GM23338 (cell line): ENCODE data around the gene CNNM4. TPM values are rescaled to one million over a fixed set of nuclear protein-coding genes. Genes with fewer than 3 reads are reported as not detected.

Experiments used
- ATAC-seq: fragments of 200-7000 bp; cut with Tn5 transposase; 3 replicates; pipeline ENCODE4 v1.9.1; 2020
- DNase-seq: peaks from one replicate; pipeline ENCODE4 v3.0.0-alpha.2; 2015; ENCODE audit warnings: low spot score
- H2AFZ ChIP-seq: fragments of 200-600 bp; sonication (generic); 2 replicates; pipeline ENCODE4 v1.8.0; 2016; ENCODE audit warnings: antibody characterized with exemption, mild to moderate bottlenecking, moderate library complexity
- H3F3A ChIP-seq: fragments of 200-600 bp; sonication (generic); replicated peaks from 2 replicates; pipeline ENCODE4 v1.8.0; 2017; ENCODE audit warnings: antibody characterized with exemption, mixed run types, low read depth
- H3K27ac ChIP-seq: fragments of 200-600 bp; sonication (generic); 2 replicates; pipeline ENCODE4 v1.6.1; 2016; ENCODE audit warnings: low read depth
- H3K27me3 ChIP-seq: fragments of 200-600 bp; sonication (generic); 2 replicates; pipeline ENCODE4 v1.8.0; 2016; ENCODE audit warnings: mild to moderate bottlenecking, mixed run types, moderate library complexity; ENCODE audit not compliant: insufficient read depth
- H3K36me3 ChIP-seq: fragments of 200-600 bp; sonication (generic); 2 replicates; pipeline ENCODE4 v1.8.0; 2016; ENCODE audit warnings: mild to moderate bottlenecking; ENCODE audit not compliant: insufficient read depth
- H3K4me1 ChIP-seq: fragments of 200-600 bp; sonication (generic); 2 replicates; pipeline ENCODE4 v1.8.0; 2016; ENCODE audit warnings: mild to moderate bottlenecking, moderate library complexity; ENCODE audit not compliant: insufficient read depth
- H3K4me2 ChIP-seq: fragments of 200-600 bp; sonication (generic); 2 replicates; pipeline ENCODE4 v1.7.1; 2017; ENCODE audit warnings: mixed run types
- H3K4me3 ChIP-seq: fragments of 200-600 bp; sonication (generic); 2 replicates; pipeline ENCODE4 v1.6.1; 2016; ENCODE audit warnings: mixed run types
- H3K79me2 ChIP-seq: fragments of 200-600 bp; sonication (generic); replicated peaks from 2 replicates; pipeline ENCODE4 v1.8.0; 2017; ENCODE audit warnings: mild to moderate bottlenecking; ENCODE audit not compliant: insufficient read depth
- H3K9me2 ChIP-seq: fragments of 200-600 bp; sonication (generic); 2 replicates; pipeline ENCODE4 v1.8.0; 2017; ENCODE audit not compliant: insufficient read depth
- H4K20me1 ChIP-seq: fragments of 200-600 bp; sonication (generic); replicated peaks from 2 replicates; pipeline ENCODE4 v1.8.0; 2017; ENCODE audit warnings: mild to moderate bottlenecking; ENCODE audit not compliant: insufficient read depth
- H3K27ac Mint-ChIP-seq: 2 replicates; pipeline ENCODE4 v1.8.0; 2020; ENCODE audit warnings: inconsistent platforms, mild to moderate bottlenecking, moderate library complexity, mixed read lengths
- H3K27me3 Mint-ChIP-seq: 3 replicates; pipeline ENCODE4 v1.8.0; 2022; ENCODE audit warnings: low read depth, mild to moderate bottlenecking, moderate library complexity, mixed read lengths, inconsistent platforms; ENCODE audit not compliant: insufficient read depth, poor library complexity
- H3K36me3 Mint-ChIP-seq: 3 replicates; pipeline ENCODE4 v1.8.0; 2021; ENCODE audit warnings: low read depth, mild to moderate bottlenecking, inconsistent platforms, moderate library complexity, mixed read lengths
- H3K4me1 Mint-ChIP-seq: 3 replicates; pipeline ENCODE4 v1.8.0; 2020; ENCODE audit warnings: mild to moderate bottlenecking, inconsistent platforms, mixed read lengths
- H3K4me3 Mint-ChIP-seq: 3 replicates; pipeline ENCODE4 v1.8.0; 2021; ENCODE audit warnings: moderate library complexity, mild to moderate bottlenecking, inconsistent platforms, mixed read lengths
- H3K9me3 Mint-ChIP-seq: 3 replicates; pipeline ENCODE4 v1.8.0; 2020; ENCODE audit warnings: moderate library complexity, mild to moderate bottlenecking, inconsistent platforms, mixed read lengths
- CREB1 ChIP-seq: fragments of 250-450 bp; sonication (Bioruptor Pico); IDR thresholded peaks from 2 replicates; pipeline ENCODE4 v1.5.0; 2020; ENCODE audit warnings: low read depth, mild to moderate bottlenecking, moderate library complexity
- CTCF ChIP-seq, 2 experiments: fragments of 200-600 bp in 1 of 2; sonication (generic) in 1 of 2; conservative IDR thresholded peaks; 2 replicates each; pipeline versions ENCODE4 v1.5.1 to v1.6.1; 2016 to 2017; ENCODE audit warnings: antibody characterized with exemption in 2 of 2, low read depth in 2 of 2, mild to moderate bottlenecking in 2 of 2, moderate library complexity in 1 of 2
- ETS1 ChIP-seq: IDR thresholded peaks from 2 replicates; pipeline ENCODE4 v1.6.1; 2016; ENCODE audit warnings: antibody characterized with exemption
- EZH2 ChIP-seq: fragments of 200-600 bp; sonication (generic); IDR thresholded peaks from one replicate; pipeline ENCODE4 v1.8.0; 2017; ENCODE audit warnings: antibody characterized with exemption, mild to moderate bottlenecking, low read depth; ENCODE audit not compliant: unreplicated experiment
- EZH2phosphoT487 ChIP-seq: fragments of 200-600 bp; sonication (generic); IDR thresholded peaks from one replicate; pipeline ENCODE4 v1.8.1; 2018; ENCODE audit warnings: antibody characterized with exemption; ENCODE audit not compliant: unreplicated experiment
- JUNB ChIP-seq: IDR thresholded peaks from one replicate; pipeline ENCODE4 v1.6.1; 2016; ENCODE audit warnings: antibody characterized with exemption; ENCODE audit not compliant: unreplicated experiment
- NANOG ChIP-seq: IDR thresholded peaks from 2 replicates; pipeline ENCODE4 v1.6.1; 2016; ENCODE audit warnings: antibody characterized with exemption, borderline replicate concordance
- POLR2AphosphoS5 ChIP-seq: IDR thresholded peaks from 2 replicates; pipeline ENCODE4 v1.6.1; 2016; ENCODE audit warnings: antibody characterized with exemption, low read depth
- REST ChIP-seq: IDR thresholded peaks from one replicate; pipeline ENCODE4 v1.6.1; 2018; ENCODE audit warnings: antibody characterized with exemption; ENCODE audit not compliant: unreplicated experiment
- STAT1 ChIP-seq: IDR thresholded peaks from one replicate; pipeline ENCODE4 v1.6.1; 2016; ENCODE audit warnings: antibody characterized with exemption; ENCODE audit not compliant: unreplicated experiment
- ZNF114 ChIP-seq: fragments of 250-450 bp; sonication (Bioruptor Pico); IDR thresholded peaks from 2 replicates; pipeline ENCODE4 v1.5.0; 2020; ENCODE audit warnings: mild to moderate bottlenecking, moderate library complexity
- ZNF331 ChIP-seq: fragments of 250-450 bp; sonication (Bioruptor Pico); IDR thresholded peaks from 2 replicates; pipeline ENCODE4 v1.5.0; 2020; ENCODE audit warnings: low read depth, mild to moderate bottlenecking, moderate library complexity
- polyA plus RNA-seq: library from polyadenylated mRNA; unstranded; fragments of >200 nt; fragmentation: Nextera tagmentation; extraction: Ambion mirVana; gene quantifications from 2 replicates; pipeline ENCODE4 v1.2.1, GENCODE V29; 2016
- total RNA-seq: library from RNA; depleted of rRNA; stranded (reverse); fragments of >200 nt; shearing (Covaris generic); gene quantifications from 2 replicates; pipeline ENCODE4 v1.2.3, GENCODE V29; 2014

CNNM4 gene
- total and polyA plus RNA-seq, 2 experiments from 2014 or later: 2.9 to 12.9 TPM

- TF ChIP-seq CTCF (conservative IDR thresholded peaks at IDR 0.05; ENCODE audit: low read depth in 2 of 2): no peak
- no peak for TF ChIP-seq ETS1
- no peak; the same call in 1 of the 2 replicates for TF ChIP-seq POLR2AphosphoS5
- TF ChIP-seq ZNF114 (CRISPR knock-in tag): no peak
- TF ChIP-seq ZNF331 (CRISPR knock-in tag): no peak
- no peak for TF ChIP-seq REST
- TF ChIP-seq EZH2: no peak
- TF ChIP-seq NANOG: no peak
- no peak for TF ChIP-seq EZH2phosphoT487
These were observed 79.5 kb downstream of the CNNM4 start (continued) for GRCh38 chr2:96839875-96840850.

GRCh38 chr2:96841701-96842495 lies 81.2 kb downstream of the CNNM4 start:
- no peak overlapping the region for H3K4me3 Mint-ChIP-seq
- no peak overlapping the region for H3K4me3 ChIP-seq
- peaks cover 9% of the 10 kb centered on the region for H3K36me3 Mint-ChIP-seq
- H3K27ac Mint-ChIP-seq: no peak overlapping the region
- H3K4me2 ChIP-seq: no peak overlapping the region
- H3K79me2 ChIP-seq: no peaks in the 10 kb centered on the region
- ATAC-seq (no peak), DNase-seq (no peak)
- H4K20me1 ChIP-seq: no peaks in the 10 kb centered on the region
- H3K4me1 Mint-ChIP-seq: peaks cover 3% of the 10 kb centered on the region; the same call in 2 of the 3 replicates
- 0 out of 2 replicates have a peak, but pooled peaks cover 6% of the 10 kb centered on the region for H3K4me1 ChIP-seq
- no peak overlapping the region for H3K27ac ChIP-seq
- H2AFZ ChIP-seq: no peak overlapping the region
- H3K9me2 ChIP-seq: no peaks in the 10 kb centered on the region
- H3K27me3 ChIP-seq: no peaks in the 10 kb centered on the region
- H3F3A ChIP-seq: no peaks in the 10 kb centered on the region
- peaks cover 15% of the 10 kb centered on the region for H3K27me3 Mint-ChIP-seq
- H3K9me3 Mint-ChIP-seq: no peaks in the 10 kb centered on the region; the same call in 2 of the 3 replicates
- peaks cover 4% of the 10 kb centered on the region; the same call in 1 of the 2 replicates for H3K36me3 ChIP-seq
- TF ChIP-seq EZH2phosphoT487 (no peak), CREB1 (CRISPR knock-in tag) (no peak), ZNF331 (CRISPR knock-in tag) (no peak), NANOG (no peak), ETS1 (no peak), REST (no peak), STAT1 (no peak), JUNB (no peak), POLR2AphosphoS5 (no peak), EZH2 (no peak)
